Measurements from ENCODE around the gene LRRC61.
"Not testable (repeated sequence)": the region's sequence is repeated elsewhere in the genome, so short reads cannot be mapped to it uniquely, and the experiment has no call there.

LRRC61 gene

DNA sequence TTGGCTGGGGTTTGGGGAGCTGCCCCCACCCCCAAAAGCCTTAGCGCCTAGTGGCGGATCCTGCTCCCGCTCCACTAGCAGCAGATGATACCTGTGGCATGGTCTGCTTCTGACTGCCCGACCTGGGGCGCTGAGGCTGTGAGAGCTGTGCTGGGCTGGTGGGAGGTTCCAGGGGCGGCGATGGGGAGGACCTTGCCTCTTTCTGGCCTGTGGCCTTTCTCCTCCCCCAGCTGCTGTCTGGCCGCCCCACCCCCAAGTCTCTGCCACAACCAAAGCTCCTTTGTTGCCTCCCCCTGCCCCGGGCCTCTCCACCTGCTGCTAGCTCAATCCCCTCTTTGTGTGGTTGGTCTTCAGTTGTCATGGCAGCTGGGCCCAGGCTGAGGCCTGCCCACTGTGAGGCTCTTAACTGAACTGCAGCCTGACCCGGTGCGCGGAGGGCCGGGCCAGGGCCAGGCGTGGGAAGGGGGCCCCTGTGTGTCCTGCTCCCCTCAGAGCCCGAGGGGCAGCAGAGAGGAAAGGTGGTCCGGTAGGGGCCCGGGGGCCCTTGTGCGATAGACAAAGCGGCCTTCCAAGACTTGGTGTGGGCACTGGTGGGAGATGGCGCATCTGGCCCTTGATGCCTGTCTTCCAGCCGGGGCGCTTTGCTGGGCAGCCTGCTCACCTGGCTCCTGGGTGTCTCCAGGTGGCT lies 60.7 kb downstream of the LRRC61 start:
- no peak for DNase-seq (ENCODE audit: low read depth)

DNA sequence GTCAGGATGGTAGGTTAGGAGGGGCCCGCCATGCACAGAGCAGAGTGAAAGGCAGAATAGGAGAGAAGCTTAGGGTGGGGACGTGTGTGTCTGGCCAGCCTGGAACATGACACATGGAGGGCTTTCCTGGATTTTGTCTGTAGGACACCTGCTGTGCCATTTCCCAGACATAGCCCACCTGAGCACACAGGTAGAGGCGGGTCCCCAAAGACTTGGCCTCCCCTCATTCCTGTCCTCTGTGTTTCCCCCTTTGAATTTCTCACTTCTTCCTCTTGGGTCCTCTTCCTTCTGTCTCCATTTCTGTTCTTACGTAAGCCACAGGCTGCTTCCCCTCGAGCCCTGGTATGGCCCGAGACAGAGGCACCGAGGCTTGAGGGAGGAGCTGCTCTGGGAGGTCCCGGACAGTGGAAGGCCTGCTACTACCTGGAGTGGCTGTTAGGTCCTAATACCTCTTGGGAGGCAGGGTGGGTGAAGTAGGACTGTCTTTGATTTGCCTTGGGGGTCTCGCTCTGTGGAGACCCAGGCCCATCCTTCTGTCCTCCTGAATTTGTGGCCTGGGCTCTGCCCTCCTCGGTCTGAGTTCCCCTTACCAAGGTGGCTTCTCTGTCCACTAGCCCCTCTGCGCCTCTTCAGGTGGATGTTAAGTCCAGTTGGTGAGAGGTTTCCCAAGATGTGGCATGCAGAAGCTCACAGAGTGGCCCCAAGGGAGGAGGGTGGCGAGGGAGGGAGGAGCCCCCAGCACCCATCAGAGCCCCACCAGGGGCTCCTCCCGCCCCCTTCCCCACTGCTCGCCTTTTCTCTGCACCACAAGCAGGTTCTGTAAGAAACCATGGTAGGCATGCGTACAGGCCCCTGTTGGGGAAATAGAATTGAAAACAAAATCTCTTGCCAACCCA lies 61.5 kb downstream of the LRRC61 start:
- no peak for DNase-seq (ENCODE audit: low read depth)

DNA sequence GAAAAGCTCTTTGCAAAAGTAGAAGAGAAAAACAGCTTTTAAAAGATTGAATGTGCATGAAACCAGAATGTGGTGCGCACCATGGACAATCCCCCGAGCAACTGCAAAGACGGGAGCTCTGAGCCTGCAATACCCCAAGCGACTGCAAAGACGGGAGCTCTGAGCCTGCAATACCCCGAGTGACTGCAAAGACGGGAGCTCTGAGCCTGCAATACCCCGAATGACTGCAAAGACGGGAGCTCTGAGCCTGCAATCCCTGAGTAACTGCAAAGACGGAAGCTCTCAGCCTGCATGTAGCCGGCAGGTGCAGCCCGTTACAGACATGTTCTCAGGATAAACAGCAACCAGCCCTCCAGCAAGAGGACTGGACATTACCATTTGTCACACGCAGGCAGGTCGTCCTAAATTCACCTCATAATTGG lies 62.2 kb downstream of the LRRC61 start:
- DNase-seq (ENCODE audit: low read depth) = no peak

DNA sequence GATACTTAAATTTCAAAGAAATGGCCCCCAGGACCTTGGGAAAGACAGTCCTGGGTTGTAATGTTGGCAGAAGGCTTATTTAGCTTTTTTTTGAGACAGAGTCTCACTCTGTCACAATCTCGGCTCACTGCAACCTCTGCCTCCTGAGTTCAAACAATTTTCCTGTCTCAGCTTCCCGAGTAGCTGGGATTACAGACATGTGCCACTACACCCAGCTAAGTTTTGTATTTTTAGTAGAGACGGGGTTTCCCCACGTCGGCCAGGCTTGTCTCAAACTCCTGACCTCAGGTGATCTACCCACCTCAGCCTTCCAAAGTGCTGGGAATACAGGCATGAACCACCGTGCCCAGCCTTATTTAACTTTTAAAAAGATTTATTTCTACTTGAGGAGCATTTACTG lies 62.7 kb downstream of the LRRC61 start:
- DNase-seq (ENCODE audit: low read depth) = not testable (repeated sequence)

All from T-helper 22 cell (primary cell).